Breast epithelium (tissue), 4 donors: ENCODE results near the gene PDK2. TPM values are rescaled to one million over a fixed set of nuclear protein-coding genes. Genes with fewer than 3 reads are reported as not detected.

ENCODE experiments used
- DNase-seq, 2 donors: peaks; one replicate each; pipeline ENCODE4 v3.0.0-alpha.2; 2019; ENCODE audit warnings: low spot score in 2 of 2
- H3K27ac ChIP-seq, 2 donors: fragments of 200-600 bp; sonication (generic) in 1 of 2; one replicate each; pipeline ENCODE4 v1.5.1; 2016 to 2019; ENCODE audit warnings: mild to moderate bottlenecking in 1 of 2
- H3K27me3 ChIP-seq, 2 donors: fragments of 200-600 bp; sonication (generic) in 1 of 2; one replicate each; pipeline versions ENCODE4 v1.5.1 to v1.6.0; 2017 to 2019; ENCODE audit warnings: control low read depth in 1 of 2, mild to moderate bottlenecking in 1 of 2
- H3K36me3 ChIP-seq: fragments of 200-600 bp; one replicate; pipeline ENCODE4 v1.5.1; 2019
- H3K4me1 ChIP-seq, 2 donors: fragments of 200-600 bp; sonication (generic); one replicate each; pipeline ENCODE4 v1.5.1; 2016 to 2019; ENCODE audit warnings: control low read depth in 1 of 2
- H3K4me3 ChIP-seq, 3 donors: fragments of 200-600 bp; sonication (generic); 1 replicate in 2 of 3; 2 replicates in 1 of 3; pipeline ENCODE4 v1.5.1; 2016 to 2019; ENCODE audit warnings: mild to moderate bottlenecking in 3 of 3, moderate library complexity in 2 of 3
- H3K9me3 ChIP-seq, 2 donors: fragments of 200-600 bp; sonication (generic) in 1 of 2; one replicate each; pipeline ENCODE4 v1.5.1; 2016 to 2019; ENCODE audit warnings: control low read depth in 1 of 2
- POLR2A ChIP-seq: fragments of 450-650 bp; IDR thresholded peaks from one replicate; pipeline ENCODE4 v1.6.1; 2016; ENCODE audit warnings: antibody characterized with exemption, mild to moderate bottlenecking, moderate library complexity
- POLR2AphosphoS5 ChIP-seq, 3 donors: sonication (generic); formaldehyde crosslinking; IDR thresholded peaks; one replicate each; pipeline ENCODE4 v1.6.1; 2017; ENCODE audit warnings: antibody characterized with exemption in 3 of 3
- intact Hi-C: fragments of 100-400 bp; cut with DNase I; formaldehyde crosslinking; loops from one replicate; pipeline ENCODE4 v1.15.1; 2023; ENCODE audit warnings: low total_unique reads
- total RNA-seq, 3 donors: library from RNA; depleted of rRNA; stranded (reverse); fragments of >200 nt; gene quantifications; one replicate each; pipeline ENCODE4 v1.1.0, GENCODE V29; 2016
- TF ChIP-seq, protein P1 (sequence below), 3 donors: fragments of 450-650 bp; IDR thresholded peaks; one replicate each; pipeline ENCODE4 v1.5.1; 2016 to 2017; ENCODE audit warnings: antibody characterized with exemption in 3 of 3, mild to moderate bottlenecking in 3 of 3, moderate library complexity in 3 of 3

PDK2 gene
- total RNA-seq, 3 donors from 2014 or later = 28.2 to 53.4 (median 30.5) TPM

DNA sequence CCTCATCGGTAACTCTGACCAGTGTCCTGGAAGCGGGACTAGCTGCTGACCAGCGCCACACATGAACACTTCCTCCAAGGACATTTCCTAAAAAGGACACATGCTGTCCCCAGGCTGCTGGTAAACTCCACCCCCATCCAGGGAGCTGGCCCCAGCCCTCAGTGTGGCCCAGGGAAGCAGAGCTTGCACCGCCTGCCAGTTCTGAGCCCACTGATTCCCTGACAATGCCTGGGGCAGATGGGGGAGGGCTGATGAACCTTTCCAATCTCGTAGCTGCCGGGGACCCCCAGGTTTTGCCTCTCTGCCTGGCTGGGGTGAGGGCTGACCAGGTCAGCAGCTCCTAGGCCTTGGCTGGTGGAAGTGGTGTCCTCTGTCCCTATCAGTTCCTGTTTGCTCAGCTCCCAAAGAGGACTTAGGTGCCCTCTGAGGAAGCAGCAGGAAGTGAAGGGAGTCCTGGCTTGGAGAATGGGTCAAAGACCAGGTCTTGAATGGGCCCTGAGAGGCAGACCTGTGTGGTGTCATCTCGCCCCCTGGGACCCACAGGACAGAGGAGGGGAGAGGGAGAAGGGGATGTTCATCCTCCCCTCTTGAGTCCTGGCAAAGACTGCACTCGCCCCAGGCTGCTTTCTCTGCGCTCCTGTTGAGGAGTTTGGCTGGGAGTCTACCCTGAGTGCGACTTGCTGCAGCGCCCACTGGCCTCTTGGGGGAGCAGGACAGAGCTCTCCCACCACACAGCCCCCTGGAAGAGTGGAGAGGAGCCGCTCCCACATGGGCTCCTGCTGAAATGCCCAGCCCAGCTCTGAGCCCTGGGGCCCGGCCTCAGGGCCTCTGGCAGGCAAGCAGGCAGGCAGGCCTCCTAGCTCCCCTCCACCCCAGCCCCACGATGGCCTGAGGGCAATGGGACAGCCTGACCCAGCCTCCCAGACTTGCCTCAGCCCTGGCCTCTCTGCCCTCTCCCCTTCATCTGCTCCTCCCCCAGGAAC lies 16.8 kb downstream of the PDK2 start:
- H3K4me3 ChIP-seq = no peak overlapping the region
- H3K4me1 ChIP-seq = peaks cover 1 to 10% of the 10 kb centered on the region in 2 donors
- DNase-seq = peak in 1 of 2 donors; percentile 53
- no peaks in the 10 kb centered on the region for H3K36me3 ChIP-seq
- H3K27me3 ChIP-seq = no peaks in the 10 kb centered on the region
- no peaks in the 10 kb centered on the region for H3K9me3 ChIP-seq
- H3K27ac ChIP-seq = peak overlapping the region; percentile 78 to 93
- TF ChIP-seq POLR2A (no peak), POLR2AphosphoS5 (IDR thresholded peaks at IDR 0.05) (no peak)
- TF ChIP-seq, protein P1, sequence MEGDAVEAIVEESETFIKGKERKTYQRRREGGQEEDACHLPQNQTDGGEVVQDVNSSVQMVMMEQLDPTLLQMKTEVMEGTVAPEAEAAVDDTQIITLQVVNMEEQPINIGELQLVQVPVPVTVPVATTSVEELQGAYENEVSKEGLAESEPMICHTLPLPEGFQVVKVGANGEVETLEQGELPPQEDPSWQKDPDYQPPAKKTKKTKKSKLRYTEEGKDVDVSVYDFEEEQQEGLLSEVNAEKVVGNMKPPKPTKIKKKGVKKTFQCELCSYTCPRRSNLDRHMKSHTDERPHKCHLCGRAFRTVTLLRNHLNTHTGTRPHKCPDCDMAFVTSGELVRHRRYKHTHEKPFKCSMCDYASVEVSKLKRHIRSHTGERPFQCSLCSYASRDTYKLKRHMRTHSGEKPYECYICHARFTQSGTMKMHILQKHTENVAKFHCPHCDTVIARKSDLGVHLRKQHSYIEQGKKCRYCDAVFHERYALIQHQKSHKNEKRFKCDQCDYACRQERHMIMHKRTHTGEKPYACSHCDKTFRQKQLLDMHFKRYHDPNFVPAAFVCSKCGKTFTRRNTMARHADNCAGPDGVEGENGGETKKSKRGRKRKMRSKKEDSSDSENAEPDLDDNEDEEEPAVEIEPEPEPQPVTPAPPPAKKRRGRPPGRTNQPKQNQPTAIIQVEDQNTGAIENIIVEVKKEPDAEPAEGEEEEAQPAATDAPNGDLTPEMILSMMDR (IDR thresholded peaks at IDR 0.05) = no peak
- intact Hi-C loops = no loop called here

DNA sequence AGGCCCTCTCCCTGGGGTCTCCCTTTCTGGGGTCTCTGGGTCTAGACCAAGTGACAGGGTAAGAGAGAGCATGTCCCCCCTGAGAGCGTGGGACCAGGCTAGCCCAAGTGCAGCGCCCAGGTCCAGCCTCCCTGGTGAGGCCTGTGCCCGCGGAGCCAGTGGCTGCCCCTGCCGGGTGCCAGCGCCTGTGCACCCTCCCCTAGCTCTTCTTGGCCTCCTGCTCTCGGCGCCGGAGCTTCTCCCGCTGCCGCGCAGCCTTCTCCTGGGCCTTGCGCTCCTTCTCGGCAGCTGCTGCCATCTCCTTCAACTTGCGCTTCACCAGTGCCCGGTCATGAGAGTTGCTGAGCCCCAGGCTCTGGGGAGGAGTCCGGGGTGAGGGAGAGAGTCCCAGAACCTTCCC lies 17.5 kb downstream of the PDK2 start:
- Histone ChIP-seq H3K36me3 (no peaks in the 10 kb centered on the region), H3K27me3 (no peaks in the 10 kb centered on the region), H3K4me1 (peaks cover 7 to 10% of the 10 kb centered on the region in 2 donors), H3K27ac (peak overlapping the region; percentile 78 to 93), H3K9me3 (no peaks in the 10 kb centered on the region), H3K4me3 (no peak overlapping the region)
- intact Hi-C loops = no loop called here
- no peak for DNase-seq
- TF ChIP-seq, protein P1 (IDR thresholded peaks at IDR 0.05) = peak in 2 of 3 donors; percentile 34 to 35
- TF ChIP-seq POLR2A (no peak), POLR2AphosphoS5 (IDR thresholded peaks at IDR 0.05) (no peak)

DNA sequence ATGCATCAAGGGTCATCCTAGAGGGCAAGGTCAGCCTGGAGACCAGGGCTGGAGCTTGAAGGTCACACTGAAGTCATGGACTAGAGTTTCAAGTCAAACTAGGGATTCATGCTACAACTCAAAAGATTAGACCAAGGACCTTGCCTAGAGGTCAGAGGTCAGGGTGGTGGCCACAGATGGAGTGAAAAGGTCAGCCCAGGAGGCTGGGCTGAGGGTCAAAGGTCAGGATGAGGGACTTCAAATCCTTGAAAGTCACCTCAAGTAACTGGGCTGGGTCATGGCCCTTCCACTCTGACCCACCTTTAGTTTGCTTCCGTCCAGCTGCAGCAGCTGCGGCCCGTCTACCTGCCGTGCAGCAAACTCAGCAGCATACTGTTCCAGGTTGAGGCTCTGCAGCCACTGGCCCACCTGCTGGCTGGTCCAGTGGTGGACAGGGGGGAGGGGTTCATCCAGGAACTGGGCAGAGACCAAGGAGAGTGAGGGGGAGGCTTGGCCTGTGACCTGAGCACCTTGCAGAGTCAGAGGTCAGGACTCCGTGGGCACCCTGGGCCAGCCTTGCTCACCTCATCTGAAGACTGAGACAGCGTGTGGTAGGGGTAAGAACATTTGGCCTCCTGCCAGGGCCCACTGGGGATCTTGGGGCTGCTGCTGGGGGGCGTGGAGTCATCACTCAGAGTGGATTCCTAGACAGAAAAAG lies 18.6 kb downstream of the PDK2 start:
- H3K27me3 ChIP-seq = no peaks in the 10 kb centered on the region
- H3K4me1 ChIP-seq = peaks cover 7 to 10% of the 10 kb centered on the region in 2 donors
- no peaks in the 10 kb centered on the region for H3K36me3 ChIP-seq
- no peak overlapping the region for H3K4me3 ChIP-seq
- TF ChIP-seq POLR2A (no peak), POLR2AphosphoS5 (IDR thresholded peaks at IDR 0.05) (no peak)
- TF ChIP-seq, protein P1 (IDR thresholded peaks at IDR 0.05) = no peak
- no peaks in the 10 kb centered on the region for H3K9me3 ChIP-seq
- H3K27ac ChIP-seq = no peak overlapping the region
- intact Hi-C loops = no loop called here
- DNase-seq = no peak

DNA sequence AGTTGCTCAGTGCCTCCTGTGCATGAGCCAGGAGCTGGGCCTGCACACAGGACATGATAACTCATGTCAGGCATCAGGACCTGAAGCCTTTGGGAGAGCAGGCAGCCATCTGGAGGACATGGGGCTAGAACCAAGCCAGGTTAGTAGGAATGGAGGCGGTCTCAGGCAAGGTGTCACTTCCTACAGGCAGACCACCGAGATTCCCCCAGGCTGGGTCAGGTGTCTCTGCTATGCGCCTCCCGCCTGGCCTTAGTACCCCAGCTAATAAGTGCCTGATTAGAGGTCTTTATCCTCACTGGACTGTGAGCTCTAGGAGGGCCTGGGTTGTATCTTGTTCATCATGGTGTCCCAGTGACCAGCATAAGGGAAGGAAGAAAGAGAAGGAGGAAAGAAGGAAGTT lies 19.2 kb downstream of the PDK2 start:
- H3K4me1 ChIP-seq = peaks cover 7 to 10% of the 10 kb centered on the region in 2 donors
- intact Hi-C loops = no loop called here
- H3K27ac ChIP-seq = no peak overlapping the region
- no peak for DNase-seq
- H3K9me3 ChIP-seq = no peaks in the 10 kb centered on the region
- TF ChIP-seq POLR2AphosphoS5 (IDR thresholded peaks at IDR 0.05) (no peak), POLR2A (no peak)
- TF ChIP-seq, protein P1 (IDR thresholded peaks at IDR 0.05) = no peak
- H3K36me3 ChIP-seq = no peaks in the 10 kb centered on the region
- no peak overlapping the region for H3K4me3 ChIP-seq
- no peaks in the 10 kb centered on the region for H3K27me3 ChIP-seq
